ENCODE measurements around the gene ENTREP1. TPM values are rescaled to one million over a fixed set of nuclear protein-coding genes. Genes with fewer than 3 reads are reported as not detected.

Gene ENTREP1
- polyA plus RNA-seq, 1 experiment = 0.02 TPM

- no peak overlapping the region for H3K4me3 ChIP-seq (ENCODE audit: low read depth, low read length)
- no peak for DNase-seq (ENCODE audit: low read depth)
- POLR2A ChIA-PET = no interaction called here
- CTCF ChIA-PET = no interaction called here
- TF ChIP-seq CTCF (IDR thresholded peaks at IDR 0.05; ENCODE audit: insufficient read depth, low read depth, low read length) = no peak
- peaks cover 29% of the 10 kb centered on the region for H3K27me3 ChIP-seq (ENCODE audit: control insufficient read depth, insufficient read depth, low read length)
- no peaks in the 10 kb centered on the region for H3K36me3 ChIP-seq (ENCODE audit: control insufficient read depth, insufficient read depth, low read length)
Observed at GRCh38 chr9:69322256-69322655, 2.8 kb upstream of the ENTREP1 start.

- DNase-seq (ENCODE audit: low read depth) = no peak
- CTCF ChIA-PET = interaction anchor here (1.5 kb wide), 1 partner anchor 14 kb away, joined by 4 read pairs; no protein-coding TSS in a partner anchor
- POLR2A ChIA-PET = no interaction called here
- no peak for TF ChIP-seq CTCF (IDR thresholded peaks at IDR 0.05; ENCODE audit: insufficient read depth, low read depth, low read length)
- H3K36me3 ChIP-seq (ENCODE audit: control insufficient read depth, insufficient read depth, low read length) = no peaks in the 10 kb centered on the region
- H3K4me3 ChIP-seq (ENCODE audit: low read depth, low read length) = no peak overlapping the region
- peaks cover 31% of the 10 kb centered on the region for H3K27me3 ChIP-seq (ENCODE audit: control insufficient read depth, insufficient read depth, low read length)
Observed at GRCh38 chr9:69323861-69324260, 1.2 kb upstream of the ENTREP1 start.

GRCh38 chr9:69325409-69326212 lies 596 bp downstream of the ENTREP1 start:
- Histone ChIP-seq H3K4me3 (ENCODE audit: low read depth, low read length) (no peak overlapping the region), H3K36me3 (ENCODE audit: control insufficient read depth, insufficient read depth, low read length) (no peaks in the 10 kb centered on the region), H3K27me3 (ENCODE audit: control insufficient read depth, insufficient read depth, low read length) (peaks cover 25% of the 10 kb centered on the region)
- no peak for DNase-seq (ENCODE audit: low read depth)
- CTCF ChIA-PET = interaction anchor here (2.0 kb wide), 1 partner anchor 13 kb away, joined by 4 read pairs; no protein-coding TSS in a partner anchor
- POLR2A ChIA-PET = no interaction called here
- no peak for TF ChIP-seq CTCF (IDR thresholded peaks at IDR 0.05; ENCODE audit: insufficient read depth, low read depth, low read length)

- DNase-seq (ENCODE audit: low read depth) = no peak
- peaks cover 24% of the 10 kb centered on the region for H3K27me3 ChIP-seq (ENCODE audit: control insufficient read depth, insufficient read depth, low read length)
- H3K36me3 ChIP-seq (ENCODE audit: control insufficient read depth, insufficient read depth, low read length) = no peaks in the 10 kb centered on the region
- TF ChIP-seq CTCF (IDR thresholded peaks at IDR 0.05; ENCODE audit: insufficient read depth, low read depth, low read length) = no peak
- POLR2A ChIA-PET = no interaction called here
- H3K4me3 ChIP-seq (ENCODE audit: low read depth, low read length) = no peak overlapping the region
- CTCF ChIA-PET = interaction anchor here (2.0 kb wide), 1 partner anchor 12 kb away, joined by 4 read pairs; no protein-coding TSS in a partner anchor
Observed at GRCh38 chr9:69326261-69326660, 1.2 kb downstream of the ENTREP1 start.

- H3K36me3 ChIP-seq (ENCODE audit: control insufficient read depth, insufficient read depth, low read length) = no peaks in the 10 kb centered on the region
- no peak overlapping the region for H3K4me3 ChIP-seq (ENCODE audit: low read depth, low read length)
- DNase-seq (ENCODE audit: low read depth) = no peak
- TF ChIP-seq CTCF (IDR thresholded peaks at IDR 0.05; ENCODE audit: insufficient read depth, low read depth, low read length) = no peak
- ChIA-PET POLR2A (no interaction called here), CTCF (no interaction called here)
- peaks cover 17% of the 10 kb centered on the region for H3K27me3 ChIP-seq (ENCODE audit: control insufficient read depth, insufficient read depth, low read length)
Observed at GRCh38 chr9:69330580-69330979, 5.6 kb downstream of the ENTREP1 start.
